Measurements from ENCODE around the gene ALDH1A1. TPM values are rescaled to one million over a fixed set of nuclear protein-coding genes. Genes with fewer than 3 reads are reported as not detected.

The ALDH1A1 gene
- total RNA-seq, 1 donor from 2014 or later = 0.14 TPM

DNA sequence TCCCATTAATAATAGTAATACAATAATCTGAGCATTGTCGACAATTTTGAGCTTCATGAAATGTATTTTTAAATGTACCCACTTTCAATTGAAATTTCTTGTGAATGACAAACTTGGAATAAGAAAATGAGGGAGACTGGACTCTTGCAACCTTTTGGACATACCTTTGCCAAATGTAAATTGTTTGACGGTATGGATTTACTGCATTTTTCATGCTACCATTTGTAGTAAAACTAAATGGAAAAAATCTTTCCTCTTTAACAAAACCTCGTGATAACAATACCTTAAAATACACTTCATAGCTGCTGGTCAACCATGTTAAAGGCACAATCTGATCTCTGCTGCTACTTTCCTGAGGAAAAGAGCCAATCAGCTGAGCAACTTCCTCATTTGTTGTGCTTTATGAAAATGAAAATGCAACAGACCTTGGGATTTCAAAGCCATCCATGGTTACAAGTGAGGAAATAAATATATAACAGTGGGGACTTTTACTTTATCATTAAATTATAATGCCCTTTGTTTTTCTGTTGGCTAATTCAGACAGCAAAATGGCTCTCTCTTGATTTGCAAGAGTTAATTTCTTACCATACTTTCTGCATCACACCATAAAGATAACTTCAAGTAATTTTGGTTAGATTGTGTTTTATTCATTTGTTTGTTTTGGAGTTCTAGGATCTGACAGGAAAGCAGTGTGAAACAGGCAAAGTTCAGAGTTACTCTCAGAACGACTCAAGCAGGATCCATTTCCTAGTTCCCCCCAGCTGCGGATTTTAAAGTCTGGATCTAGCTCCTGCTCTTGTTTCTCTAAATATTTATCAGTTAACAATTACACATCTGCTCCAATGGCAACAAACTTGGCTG, 1.1 kb downstream of the ALDH1A1 start:
- no peaks in the 10 kb centered on the region for H3K27me3 Mint-ChIP-seq (ENCODE audit: low read depth)
- H3K36me3 Mint-ChIP-seq (ENCODE audit: low read depth) = no peaks in the 10 kb centered on the region
- no peaks in the 10 kb centered on the region for H3K9me3 Mint-ChIP-seq
- H3K4me1 Mint-ChIP-seq = peaks cover 5% of the 10 kb centered on the region
- DNase-seq (ENCODE audit: low read depth, low spot score) = no peak
- no peak overlapping the region for H3K27ac Mint-ChIP-seq (ENCODE audit: unreplicated experiment)
- H3K4me3 Mint-ChIP-seq = no peak overlapping the region
- no peak for TF ChIP-seq CTCF (conservative IDR thresholded peaks at IDR 0.05)

- H3K27me3 Mint-ChIP-seq (ENCODE audit: low read depth) = no peaks in the 10 kb centered on the region
- no peaks in the 10 kb centered on the region for H3K36me3 Mint-ChIP-seq (ENCODE audit: low read depth)
- H3K27ac Mint-ChIP-seq (ENCODE audit: unreplicated experiment) = no peak overlapping the region
- H3K9me3 Mint-ChIP-seq = no peaks in the 10 kb centered on the region
- DNase-seq (ENCODE audit: low read depth, low spot score) = no peak
- no peak for TF ChIP-seq CTCF (conservative IDR thresholded peaks at IDR 0.05)
- H3K4me1 Mint-ChIP-seq = peaks cover 5% of the 10 kb centered on the region
- H3K4me3 Mint-ChIP-seq = no peak overlapping the region
These were observed 1.9 kb downstream of the ALDH1A1 start for GRCh38 chr9:72950875-72951442.

DNA sequence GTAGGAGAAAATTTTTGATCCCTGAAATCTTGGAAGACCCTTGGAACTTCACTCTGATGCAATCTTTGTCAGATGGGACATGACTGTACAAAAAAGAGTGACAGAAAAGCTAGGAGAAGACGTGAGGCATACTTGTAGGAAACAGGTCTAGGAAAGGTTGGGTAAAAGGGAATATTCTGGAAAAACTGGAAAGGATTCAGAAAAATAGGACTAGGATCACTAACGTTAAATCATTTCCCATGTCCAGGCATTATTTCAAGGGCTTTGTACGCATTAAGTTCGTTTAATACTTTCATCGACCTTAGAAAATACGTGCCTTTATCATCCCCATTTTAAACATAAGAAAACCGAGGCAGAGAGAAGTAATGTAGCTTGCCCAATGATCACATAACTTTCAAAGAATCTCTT, 2.9 kb downstream of the ALDH1A1 start:
- H3K4me3 Mint-ChIP-seq = no peak overlapping the region
- no peak for TF ChIP-seq CTCF (conservative IDR thresholded peaks at IDR 0.05)
- no peak overlapping the region for H3K27ac Mint-ChIP-seq (ENCODE audit: unreplicated experiment)
- H3K9me3 Mint-ChIP-seq = no peaks in the 10 kb centered on the region
- no peak for DNase-seq (ENCODE audit: low read depth, low spot score)
- no peaks in the 10 kb centered on the region for H3K36me3 Mint-ChIP-seq (ENCODE audit: low read depth)
- no peaks in the 10 kb centered on the region for H3K27me3 Mint-ChIP-seq (ENCODE audit: low read depth)
- peaks cover 5% of the 10 kb centered on the region for H3K4me1 Mint-ChIP-seq

- no peak overlapping the region for H3K4me3 Mint-ChIP-seq
- no peaks in the 10 kb centered on the region for H3K27me3 Mint-ChIP-seq (ENCODE audit: low read depth)
- DNase-seq (ENCODE audit: low read depth, low spot score) = no peak
- no peaks in the 10 kb centered on the region for H3K36me3 Mint-ChIP-seq (ENCODE audit: low read depth)
- no peak for TF ChIP-seq CTCF (conservative IDR thresholded peaks at IDR 0.05)
- peaks cover 5% of the 10 kb centered on the region for H3K4me1 Mint-ChIP-seq
- H3K9me3 Mint-ChIP-seq = no peaks in the 10 kb centered on the region
- no peak overlapping the region for H3K27ac Mint-ChIP-seq (ENCODE audit: unreplicated experiment)
These were observed 3.6 kb downstream of the ALDH1A1 start for GRCh38 chr9:72949244-72949582.

GRCh38 chr9:72948575-72949243, 4.1 kb downstream of the ALDH1A1 start:
- TF ChIP-seq CTCF (conservative IDR thresholded peaks at IDR 0.05) = no peak
- H3K4me3 Mint-ChIP-seq = no peak overlapping the region
- H3K9me3 Mint-ChIP-seq = no peaks in the 10 kb centered on the region
- H3K36me3 Mint-ChIP-seq (ENCODE audit: low read depth) = no peaks in the 10 kb centered on the region
- H3K27me3 Mint-ChIP-seq (ENCODE audit: low read depth) = no peaks in the 10 kb centered on the region
- no peak overlapping the region for H3K27ac Mint-ChIP-seq (ENCODE audit: unreplicated experiment)
- peaks cover 5% of the 10 kb centered on the region for H3K4me1 Mint-ChIP-seq
- no peak for DNase-seq (ENCODE audit: low read depth, low spot score)

Measured in neural crest cell (in vitro differentiated cells).